ENCODE results near the gene CEP70. TPM values are rescaled to one million over a fixed set of nuclear protein-coding genes. Genes with fewer than 3 reads are reported as not detected.
"Not testable (repeated sequence)": the region's sequence is repeated elsewhere in the genome, so short reads cannot be mapped to it uniquely, and the experiment has no call there.

CEP70 gene
- total RNA-seq, 2 experiments from 2014 or later, result 9.3 to 11.4 TPM

- H3K4me3 Mint-ChIP-seq, result no peak overlapping the region
- DNase-seq (no peak), ATAC-seq (no peak)
- intact Hi-C loops (cut with DNase I, micrococcal nuclease), result loop anchor here (5.0 to 10.0 kb wide), 4 partner anchors 96 to 524 kb away; partner anchors contain the start of genes ARMC8 (in 1 of the 2) and PIK3CB (in 1 of the 2)
- peaks cover 4% of the 10 kb centered on the region for H3K36me3 Mint-ChIP-seq (ENCODE audit: low read depth)
- H3K27ac Mint-ChIP-seq, result no peak overlapping the region
- ChIA-PET CTCF (interaction anchor here (0.9 to 5.8 kb wide), 6 partner anchors 10 to 340 kb away, joined by 3 to 75 read pairs (median 4); no protein-coding TSS in a partner anchor), POLR2A (no interaction called here)
- no peaks in the 10 kb centered on the region for H3K27me3 Mint-ChIP-seq
- H3K9me3 Mint-ChIP-seq (ENCODE audit: low read depth), result no peaks in the 10 kb centered on the region
- H3K4me1 Mint-ChIP-seq, result peaks cover 15% of the 10 kb centered on the region
These were observed 2.7 kb downstream of the CEP70 start for GRCh38 chr3:138591392-138591791.

GRCh38 chr3:138588445-138588844 lies 5.6 kb downstream of the CEP70 start:
- no peak for ATAC-seq
- Mint-ChIP-seq H3K27me3 (no peaks in the 10 kb centered on the region), H3K4me1 (peaks cover 25% of the 10 kb centered on the region), H3K9me3 (ENCODE audit: low read depth) (no peaks in the 10 kb centered on the region), H3K27ac (no peak overlapping the region), H3K4me3 (no peak overlapping the region), H3K36me3 (ENCODE audit: low read depth) (peaks cover 6% of the 10 kb centered on the region)
- ChIA-PET CTCF (interaction anchor here (1.0 kb wide), 1 partner anchor 152 kb away, joined by 3 read pairs; no protein-coding TSS in a partner anchor), POLR2A (no interaction called here)
- DNase-seq, result no peak
- intact Hi-C loops (cut with DNase I, micrococcal nuclease), result no loop called here

- intact Hi-C loops (cut with DNase I, micrococcal nuclease), result no loop called here
- Mint-ChIP-seq H3K4me3 (no peak overlapping the region), H3K27me3 (no peaks in the 10 kb centered on the region), H3K36me3 (ENCODE audit: low read depth) (peaks cover 6% of the 10 kb centered on the region), H3K27ac (no peak overlapping the region), H3K9me3 (ENCODE audit: low read depth) (no peaks in the 10 kb centered on the region), H3K4me1 (peaks cover 31% of the 10 kb centered on the region)
- ATAC-seq (no peak), DNase-seq (no peak)
- CTCF ChIA-PET, result interaction anchor here (1.5 kb wide), 1 partner anchor 11 kb away, joined by 5 read pairs; no protein-coding TSS in a partner anchor
- POLR2A ChIA-PET, result no interaction called here
These were observed 6.7 kb downstream of the CEP70 start for GRCh38 chr3:138587374-138587773.

DNA sequence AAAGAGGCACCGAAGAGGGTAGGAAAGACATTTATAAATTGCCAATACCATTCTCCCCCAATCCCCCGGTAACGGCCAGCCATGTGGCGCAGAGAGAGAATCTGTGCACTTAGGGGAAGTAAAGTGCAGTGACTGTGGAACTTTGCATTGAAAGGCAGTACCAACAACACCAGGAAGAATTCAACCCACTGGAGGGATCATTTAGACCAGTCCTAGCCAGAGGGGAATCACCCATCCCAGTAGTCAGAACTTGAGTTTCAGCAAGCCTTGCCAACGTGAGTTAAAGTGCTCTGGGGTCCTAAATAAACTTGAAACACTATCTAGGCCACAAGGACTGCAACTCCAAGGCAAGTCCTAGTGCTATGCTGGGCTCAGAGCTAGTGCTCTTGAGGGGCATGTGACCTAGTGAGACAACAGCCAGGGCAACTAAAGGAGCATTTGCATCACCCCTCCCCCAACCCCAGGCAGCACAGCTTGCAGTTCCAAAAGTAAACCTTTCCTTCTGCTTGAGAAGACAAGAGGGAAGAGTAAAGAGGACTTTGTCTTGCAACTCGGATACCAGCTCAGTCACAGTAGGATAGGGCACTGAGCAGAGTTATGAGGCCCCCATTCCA lies 15.0 kb downstream of the CEP70 start:
- Mint-ChIP-seq H3K27me3 (no peaks in the 10 kb centered on the region), H3K27ac (no peak overlapping the region), H3K9me3 (ENCODE audit: low read depth) (peaks cover 5% of the 10 kb centered on the region), H3K4me3 (no peak overlapping the region), H3K36me3 (ENCODE audit: low read depth) (peaks cover 15% of the 10 kb centered on the region), H3K4me1 (peaks cover 33% of the 10 kb centered on the region)
- POLR2A ChIA-PET, result no interaction called here
- ATAC-seq (no peak), DNase-seq (no peak)
- CTCF ChIA-PET, result interaction anchor here (0.8 to 1.8 kb wide), 2 partner anchors 16 to 336 kb away, joined by 3 to 8 read pairs; partner anchors contain the start of gene CEP70
- intact Hi-C loops (cut with DNase I, micrococcal nuclease), result no loop called here

- H3K27me3 Mint-ChIP-seq, result no peaks in the 10 kb centered on the region
- peaks cover 9% of the 10 kb centered on the region for H3K9me3 Mint-ChIP-seq (ENCODE audit: low read depth)
- CTCF ChIA-PET, result no interaction called here
These were observed 15.9 kb downstream of the CEP70 start for GRCh38 chr3:138578141-138578540.

DNA sequence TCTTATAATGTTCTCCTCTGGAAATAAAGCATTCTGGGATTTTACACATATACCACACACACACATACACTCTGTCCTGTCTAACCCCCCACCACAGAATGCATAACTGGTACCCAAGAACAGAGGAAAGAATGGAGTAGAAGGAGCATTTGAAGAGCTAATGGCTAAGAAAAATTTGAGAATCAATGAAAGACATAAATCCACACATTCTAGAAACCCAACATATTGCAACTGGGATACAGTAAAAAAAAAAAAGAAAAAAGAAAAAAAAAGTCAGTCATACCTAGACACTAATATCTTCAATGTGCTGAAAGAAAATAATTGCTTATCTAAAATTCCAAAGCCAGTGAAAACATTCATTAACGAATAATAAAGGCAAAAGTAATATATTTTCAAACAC lies 20.9 kb downstream of the CEP70 start:
- DNase-seq, result no peak
- no peaks in the 10 kb centered on the region for H3K27me3 Mint-ChIP-seq
- ChIA-PET CTCF (interaction anchor here (1.5 to 1.7 kb wide), 2 partner anchors 22 to 342 kb away, joined by 3 to 5 read pairs; no protein-coding TSS in a partner anchor), POLR2A (no interaction called here)
- H3K4me1 Mint-ChIP-seq, result peaks cover 19% of the 10 kb centered on the region
- peaks cover 39% of the 10 kb centered on the region for H3K36me3 Mint-ChIP-seq (ENCODE audit: low read depth)
- ATAC-seq, result no peak
- intact Hi-C loops (cut with DNase I, micrococcal nuclease), result no loop called here
- no peak overlapping the region for H3K27ac Mint-ChIP-seq
- no peak overlapping the region for H3K4me3 Mint-ChIP-seq
- peaks cover 13% of the 10 kb centered on the region for H3K9me3 Mint-ChIP-seq (ENCODE audit: low read depth)

More at GRCh38 chr3:138578141-138578540, 15.9 kb downstream of the CEP70 start:
- Mint-ChIP-seq H3K4me3 (no peak overlapping the region), H3K4me1 (peaks cover 24% of the 10 kb centered on the region), H3K27ac (no peak overlapping the region), H3K36me3 (ENCODE audit: low read depth) (peaks cover 24% of the 10 kb centered on the region)
- POLR2A ChIA-PET, result no interaction called here
- DNase-seq (no peak), ATAC-seq (peak; percentile 65)
- intact Hi-C loops (cut with DNase I, micrococcal nuclease), result no loop called here

GRCh38 chr3:138569624-138570023 lies 24.4 kb downstream of the CEP70 start:
- peak overlapping the region; percentile 49 for H3K27ac Mint-ChIP-seq
- intact Hi-C loops (cut with DNase I, micrococcal nuclease); ATAC-seq; POLR2A ChIA-PET; H3K4me1 Mint-ChIP-seq; H3K27me3 Mint-ChIP-seq; H3K4me3 Mint-ChIP-seq; DNase-seq: not testable (repeated sequence)
- CTCF ChIA-PET, result interaction anchor here (1.2 to 1.9 kb wide), 3 partner anchors 10 to 354 kb away, joined by 3 to 6 read pairs (median 5); no protein-coding TSS in a partner anchor
- H3K36me3 Mint-ChIP-seq (ENCODE audit: low read depth), result peaks cover 31% of the 10 kb centered on the region
- H3K9me3 Mint-ChIP-seq (ENCODE audit: low read depth), result peaks cover 11% of the 10 kb centered on the region

- ChIA-PET POLR2A (no interaction called here), CTCF (interaction anchor here (1.2 to 1.9 kb wide), 3 partner anchors 10 to 354 kb away, joined by 3 to 6 read pairs (median 5); no protein-coding TSS in a partner anchor)
- Mint-ChIP-seq H3K9me3 (ENCODE audit: low read depth) (peaks cover 11% of the 10 kb centered on the region), H3K27me3 (no peaks in the 10 kb centered on the region), H3K27ac (no peak overlapping the region), H3K4me3 (no peak overlapping the region), H3K36me3 (ENCODE audit: low read depth) (peaks cover 32% of the 10 kb centered on the region), H3K4me1 (peaks cover 9% of the 10 kb centered on the region)
- ATAC-seq, result no peak
- intact Hi-C loops (cut with DNase I, micrococcal nuclease), result no loop called here
- DNase-seq, result no peak
These were observed 25.0 kb downstream of the CEP70 start for GRCh38 chr3:138569090-138569489.

DNA sequence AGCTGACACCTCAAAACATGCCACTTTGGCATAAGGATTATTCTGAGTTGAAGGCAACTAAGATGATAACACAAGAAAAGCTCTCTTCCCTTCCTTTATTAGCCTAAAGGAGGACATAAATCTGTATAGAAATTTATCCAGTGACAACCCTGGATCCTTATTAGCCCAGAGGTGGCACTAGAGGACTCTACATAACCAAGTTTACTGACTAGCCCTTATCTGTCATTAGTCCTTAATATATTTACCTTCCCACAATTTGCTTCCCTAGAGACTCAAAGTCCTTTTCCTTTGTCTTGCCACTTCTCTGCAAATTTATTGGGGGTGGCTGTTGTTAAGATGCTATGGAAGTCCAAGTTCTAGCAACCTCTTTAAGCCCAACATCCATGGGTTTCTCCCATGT lies 26.7 kb downstream of the CEP70 start:
- ChIA-PET POLR2A (no interaction called here), CTCF (interaction anchor here (1.3 kb wide), 1 partner anchor 27 kb away, joined by 4 read pairs; the partner anchor contains the start of gene CEP70)
- DNase-seq (no peak), ATAC-seq (no peak)
- no peaks in the 10 kb centered on the region for H3K27me3 Mint-ChIP-seq
- peaks cover 4% of the 10 kb centered on the region for H3K9me3 Mint-ChIP-seq (ENCODE audit: low read depth)
- no peak overlapping the region for H3K4me3 Mint-ChIP-seq
- no peak overlapping the region for H3K27ac Mint-ChIP-seq
- intact Hi-C loops (cut with DNase I, micrococcal nuclease), result no loop called here
- H3K36me3 Mint-ChIP-seq (ENCODE audit: low read depth), result peaks cover 29% of the 10 kb centered on the region
- peaks cover 9% of the 10 kb centered on the region for H3K4me1 Mint-ChIP-seq

- intact Hi-C loops (cut with DNase I, micrococcal nuclease); H3K27ac Mint-ChIP-seq; POLR2A ChIA-PET; ATAC-seq; H3K27me3 Mint-ChIP-seq; DNase-seq; H3K9me3 Mint-ChIP-seq (ENCODE audit: low read depth); CTCF ChIA-PET; H3K4me3 Mint-ChIP-seq; H3K4me1 Mint-ChIP-seq: not testable (repeated sequence)
- H3K36me3 Mint-ChIP-seq (ENCODE audit: low read depth), result peaks cover 31% of the 10 kb centered on the region
These were observed 27.8 kb downstream of the CEP70 start for GRCh38 chr3:138566293-138566692.

DNA sequence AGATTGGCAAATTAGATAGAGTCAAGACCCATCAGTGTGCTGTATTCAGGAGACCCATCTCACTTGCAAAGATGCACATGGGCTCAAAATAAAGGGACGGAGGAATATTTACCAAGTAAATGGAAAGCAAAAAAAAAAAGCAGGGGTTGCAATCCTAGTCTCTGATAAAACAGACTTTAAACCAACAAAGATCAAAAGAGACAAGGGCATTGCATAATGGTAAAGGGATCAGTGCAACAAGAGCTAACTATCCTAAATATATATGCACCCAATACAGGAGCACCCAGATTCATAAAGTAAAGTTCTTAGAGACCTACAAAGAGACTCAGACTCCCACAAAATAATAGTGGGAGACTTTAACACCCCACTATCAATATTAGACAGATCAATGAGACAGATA lies 31.2 kb downstream of the CEP70 start:
- H3K4me3 Mint-ChIP-seq; H3K27me3 Mint-ChIP-seq; ATAC-seq; intact Hi-C loops (cut with DNase I, micrococcal nuclease); H3K27ac Mint-ChIP-seq; DNase-seq; H3K4me1 Mint-ChIP-seq; POLR2A ChIA-PET; CTCF ChIA-PET: not testable (repeated sequence)
- Mint-ChIP-seq H3K9me3 (ENCODE audit: low read depth) (peaks cover 16% of the 10 kb centered on the region), H3K36me3 (ENCODE audit: low read depth) (peaks cover 47% of the 10 kb centered on the region)

GRCh38 chr3:138560501-138560900 lies 33.6 kb downstream of the CEP70 start:
- POLR2A ChIA-PET, result no interaction called here
- intact Hi-C loops (cut with DNase I, micrococcal nuclease), result no loop called here
- peaks cover 16% of the 10 kb centered on the region for H3K9me3 Mint-ChIP-seq (ENCODE audit: low read depth)
- no peaks in the 10 kb centered on the region for H3K4me1 Mint-ChIP-seq
- ATAC-seq, result no peak
- peaks cover 58% of the 10 kb centered on the region for H3K36me3 Mint-ChIP-seq (ENCODE audit: low read depth)
- DNase-seq, result no peak
- H3K27me3 Mint-ChIP-seq, result no peaks in the 10 kb centered on the region
- CTCF ChIA-PET, result no interaction called here
- no peak overlapping the region for H3K4me3 Mint-ChIP-seq
- no peak overlapping the region for H3K27ac Mint-ChIP-seq

All from activated CD4-positive, alpha-beta T cell treated with anti-CD3 and anti-CD28 coated beads for 36 hours (primary cell).